ENCODE measurements around the gene CD34.

CD34 gene

DNA sequence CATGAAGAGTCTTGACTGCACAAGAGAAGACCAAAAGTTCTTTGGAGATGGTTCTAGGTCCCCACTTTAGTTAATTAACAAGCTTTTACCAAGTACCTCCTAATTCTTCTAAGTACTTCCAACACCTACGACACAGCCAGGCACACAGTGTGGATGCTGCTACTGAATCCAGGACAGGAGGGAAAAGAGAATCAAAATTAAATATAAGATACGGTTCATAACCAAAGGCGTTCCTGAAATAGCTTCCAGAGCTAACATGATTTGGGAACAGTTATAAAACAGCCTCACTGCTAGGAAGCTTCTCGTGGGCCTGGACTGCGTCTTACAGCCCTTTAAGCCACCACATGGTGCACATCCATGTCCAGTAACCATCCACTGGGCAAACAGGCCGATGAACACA lies 75.0 kb downstream of the CD34 start:
- DNase-seq = no peak

DNA sequence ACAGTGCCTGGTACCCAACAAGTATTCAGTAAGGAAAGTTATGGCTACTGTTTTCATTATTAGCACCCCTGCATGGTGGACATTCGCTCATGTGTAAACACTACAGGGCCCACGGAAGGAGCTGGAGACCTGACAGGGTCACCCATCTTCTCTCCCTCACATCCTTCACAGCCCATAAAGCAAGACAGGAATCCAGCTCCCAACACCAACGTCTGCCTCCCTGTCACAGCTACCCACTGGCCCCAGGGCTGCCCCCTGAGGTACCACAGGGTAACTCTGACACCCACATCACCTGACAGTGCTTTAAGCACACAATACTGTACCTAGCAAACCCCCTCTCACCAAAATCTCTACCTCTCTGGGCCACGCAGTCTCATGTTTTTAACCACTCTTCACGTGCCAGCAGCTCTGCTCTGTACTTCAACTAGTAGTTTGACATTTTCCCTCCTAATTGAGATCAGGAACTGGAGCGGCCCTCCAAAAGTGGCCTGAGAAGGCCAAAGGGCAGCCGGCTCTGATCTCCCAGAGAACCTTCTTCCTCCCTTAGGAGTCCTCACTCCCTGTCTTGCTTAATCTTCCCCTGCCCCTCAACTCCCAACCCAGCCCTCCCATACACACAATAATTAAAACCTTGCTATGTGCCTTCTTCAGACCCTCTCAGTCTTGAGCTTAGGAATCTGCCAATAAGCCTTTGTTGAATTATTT lies 76.8 kb downstream of the CD34 start:
- DNase-seq = no peak

DNA sequence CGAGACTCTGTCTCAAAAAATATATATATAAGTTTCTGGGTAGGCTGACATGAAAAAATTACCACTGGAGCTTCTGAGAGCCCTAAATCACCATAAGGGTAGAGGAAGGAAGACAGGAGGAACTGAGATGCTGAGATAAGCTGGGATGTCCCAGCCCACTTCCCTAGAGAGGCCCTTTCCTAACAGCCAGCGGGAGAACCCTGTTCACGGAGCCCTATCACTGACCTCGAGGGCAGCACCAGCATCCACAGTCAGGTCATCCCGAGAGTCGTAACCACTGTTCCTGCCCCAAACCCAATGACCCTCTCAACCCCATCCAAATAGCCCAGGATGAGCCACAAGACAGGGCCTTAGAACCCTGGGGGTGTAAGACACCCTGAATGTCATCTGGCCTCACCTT lies 77.5 kb downstream of the CD34 start:
- DNase-seq = no peak

DNA sequence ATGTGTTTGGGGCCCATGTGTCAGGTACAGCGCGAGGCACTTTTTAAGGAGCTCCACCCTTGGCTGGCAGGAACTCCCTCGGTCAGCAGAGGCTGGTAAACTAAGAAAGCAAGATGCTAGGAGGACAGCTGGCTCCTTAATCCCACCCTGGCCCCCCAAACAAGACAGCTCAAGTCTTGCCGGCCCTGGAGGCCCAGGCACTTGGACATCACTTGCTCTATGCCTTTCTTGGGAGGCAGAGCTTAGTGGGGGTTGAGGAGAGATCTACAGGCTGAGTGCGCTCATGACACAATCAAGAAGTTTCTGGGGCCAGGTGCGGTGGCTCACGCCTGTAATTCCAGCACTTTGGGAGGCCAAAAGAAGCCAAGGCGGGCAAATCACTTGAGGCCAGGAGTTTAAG lies 78.1 kb downstream of the CD34 start:
- DNase-seq = no peak

DNA sequence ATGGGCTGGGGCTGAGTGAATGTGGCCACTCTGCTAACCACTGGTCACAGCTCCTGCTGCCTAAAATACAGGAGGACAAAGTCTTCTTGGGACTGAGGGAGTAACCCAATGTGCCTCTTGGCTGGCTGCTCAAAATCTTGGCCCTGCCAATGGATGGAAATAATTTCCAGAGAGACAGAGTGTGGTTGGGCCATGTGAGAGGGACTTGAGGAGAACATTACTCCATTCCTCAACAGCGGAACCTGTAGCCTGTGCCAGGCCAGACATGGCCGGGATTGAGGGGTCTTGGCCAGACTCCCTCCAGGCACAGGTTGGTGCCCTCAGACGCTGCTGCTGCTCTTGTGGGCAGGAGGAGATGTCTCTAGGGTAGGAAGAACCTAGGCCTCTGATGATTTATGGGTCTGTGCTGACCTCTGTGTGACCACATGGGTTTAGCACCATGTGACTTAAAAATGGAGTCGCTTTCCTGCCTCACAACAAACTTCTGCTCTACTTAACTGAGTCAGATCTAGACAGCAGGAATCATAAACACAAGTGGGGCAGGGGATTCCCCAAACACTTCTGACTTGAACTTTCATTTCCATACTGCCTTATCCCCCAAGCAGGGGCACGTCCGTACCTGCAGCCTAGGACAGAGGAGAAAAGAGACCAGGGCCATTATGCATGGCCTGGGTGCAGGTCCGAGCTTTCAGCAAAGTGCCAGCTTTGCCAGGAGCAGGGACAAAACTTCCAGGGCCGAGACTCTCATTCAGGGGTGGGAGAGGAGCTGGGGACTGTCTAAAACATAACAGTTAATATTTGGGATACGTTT lies 79.2 kb downstream of the CD34 start:
- DNase-seq = peak in 2 of 56 donors; percentile 29 to 34

All from nucleus accumbens (tissue), 56 donors.